B cell (primary cell): ENCODE measurements around the gene WFDC1. TPM values are rescaled to one million over a fixed set of nuclear protein-coding genes. Genes with fewer than 3 reads are reported as not detected.

Source experiments
- ATAC-seq: fragments of 200-7000 bp; cut with Tn5 transposase; one replicate; pipeline ENCODE4 v1.10.0; 2021; ENCODE audit warnings: low read depth, mild to moderate bottlenecking, moderate number of reproducible peaks, moderate library complexity
- CTCF ChIA-PET: fragments of 350-600 bp; sonication (Branson Sonifier 250); formaldehyde crosslinking; loops from one replicate; lab custom pipeline; 2021; ENCODE audit warnings: antibody characterized with exemption, inconsistent platforms; lab: Charles Lee
- POLR2A ChIA-PET: fragments of 350-600 bp; sonication (Branson Sonifier 250); formaldehyde crosslinking; loops from one replicate; lab custom pipeline; 2021; ENCODE audit warnings: antibody characterized with exemption; lab: Charles Lee
- DNase-seq: peaks from one replicate; pipeline ENCODE4 v3.0.0; 2013
- H2AFZ ChIP-seq: 2 replicates; pipeline ENCODE4 v1.6.1; 2012; ENCODE audit warnings: mild to moderate bottlenecking, low read depth, low read length; ENCODE audit not compliant: insufficient read depth, poor library complexity, severe bottlenecking
- H3K27ac ChIP-seq, 2 donors: 1 replicate in 1 of 2; 2 replicates in 1 of 2; pipeline ENCODE4 v1.5.1; 2012 to 2013; ENCODE audit warnings: low read length in 2 of 2, mild to moderate bottlenecking in 2 of 2, moderate library complexity in 1 of 2
- H3K27me3 ChIP-seq, 4 experiments: fragments of 200-600 bp in 1 of 4; sonication (generic) in 1 of 4; replicated peaks in 1 of 4; 1 replicate in 2 of 4; 2 replicates in 2 of 4; pipeline versions ENCODE4 v1.6.1 to v1.7.0; 2013 to 2016; ENCODE audit warnings: low read length in 3 of 4, mild to moderate bottlenecking in 2 of 4, mixed read lengths in 1 of 4, moderate library complexity in 1 of 4; ENCODE audit not compliant: insufficient read depth in 4 of 4, control insufficient read depth in 3 of 4; ENCODE audit errors: control extremely low read depth in 1 of 4
- H3K36me3 ChIP-seq, 2 experiments: replicated peaks in 1 of 2; 1 replicate in 1 of 2; 2 replicates in 1 of 2; pipeline versions ENCODE4 v1.6.1 to v1.7.1; 2013; ENCODE audit warnings: low read length in 1 of 2; ENCODE audit not compliant: insufficient read depth in 2 of 2, control insufficient read depth in 1 of 2; ENCODE audit errors: control extremely low read depth in 1 of 2, extremely low read depth in 1 of 2
- H3K4me1 ChIP-seq, 2 donors: fragments of 200-600 bp in 1 of 2; sonication (generic) in 1 of 2; 1 replicate in 1 of 2; 2 replicates in 1 of 2; pipeline versions ENCODE4 v1.5.1 to v1.6.1; 2013 to 2017; ENCODE audit warnings: low read length in 2 of 2; ENCODE audit not compliant: control insufficient read depth in 2 of 2, insufficient read depth in 2 of 2
- H3K4me2 ChIP-seq: replicated peaks from 2 replicates; pipeline ENCODE3; 2012; ENCODE audit warnings: mild to moderate bottlenecking, low read depth, low read length; ENCODE audit not compliant: poor library complexity, severe bottlenecking
- H3K4me3 ChIP-seq, 5 experiments: fragments of 200-600 bp in 1 of 5; sonication (generic) in 1 of 5; 1 replicate in 3 of 5; 2 replicates in 2 of 5; pipeline versions ENCODE4 v1.5.1 to v1.7.0; 2011 to 2016; ENCODE audit warnings: low read length in 4 of 5, mild to moderate bottlenecking in 4 of 5, low read depth in 2 of 5, control low read depth in 1 of 5, moderate library complexity in 1 of 5; ENCODE audit not compliant: insufficient read depth in 1 of 5; ENCODE audit errors: control extremely low read depth in 1 of 5, extremely low read depth in 1 of 5
- H3K79me2 ChIP-seq: fragments of 200-600 bp; sonication (generic); one replicate; pipeline ENCODE4 v1.6.0; 2016; ENCODE audit warnings: low read length; ENCODE audit not compliant: control insufficient read depth, insufficient read depth
- H3K9ac ChIP-seq: fragments of 200-600 bp; sonication (generic); 2 replicates; pipeline ENCODE4 v1.6.1; 2017; ENCODE audit warnings: mild to moderate bottlenecking, low read length, moderate library complexity
- H3K9me3 ChIP-seq, 3 donors: one replicate each; pipeline versions ENCODE4 v1.6.1 to v1.7.1; 2013; ENCODE audit warnings: low read length in 2 of 3; ENCODE audit not compliant: control insufficient read depth in 2 of 3, insufficient read depth in 1 of 3; ENCODE audit errors: control extremely low read depth in 1 of 3
- H4K20me1 ChIP-seq: 2 replicates; pipeline ENCODE4 v1.6.0; 2012; ENCODE audit warnings: mild to moderate bottlenecking, low read length; ENCODE audit not compliant: insufficient read depth, control insufficient read depth, poor library complexity, severe bottlenecking
- H3K27ac Mint-ChIP-seq: one replicate; pipeline ENCODE4 v1.8.0; 2021; ENCODE audit warnings: mixed read lengths
- H3K27me3 Mint-ChIP-seq: one replicate; pipeline ENCODE4 v1.8.0; 2021; ENCODE audit warnings: mixed read lengths
- H3K4me1 Mint-ChIP-seq: one replicate; pipeline ENCODE4 v1.8.0; 2021; ENCODE audit warnings: mixed read lengths
- H3K4me3 Mint-ChIP-seq: one replicate; pipeline ENCODE4 v1.8.0; 2021; ENCODE audit warnings: mixed read lengths
- H3K9me3 Mint-ChIP-seq: one replicate; pipeline ENCODE4 v1.8.0; 2022; ENCODE audit warnings: mixed read lengths; ENCODE audit not compliant: insufficient read depth
- EZH2 ChIP-seq: IDR thresholded peaks from 2 replicates; pipeline ENCODE4 v1.6.1; 2012; ENCODE audit warnings: borderline replicate concordance, low read depth, mild to moderate bottlenecking, moderate library complexity, low read length; ENCODE audit not compliant: insufficient read depth, poor library complexity, severe bottlenecking
- WGBS: methylation state at CpG from one replicate; pipeline ENCODE4 v1.1.5; 2013; ENCODE audit warnings: missing lambda C conversion rate; ENCODE audit not compliant: insufficient coverage; 5-methylcytosine and 5-hydroxymethylcytosine counted together
- intact Hi-C: fragments of 100-400 bp; cut with micrococcal nuclease; formaldehyde crosslinking; loops from one replicate; pipeline ENCODE4 v1.10.0; 2022
- polyA plus RNA-seq: library from polyadenylated mRNA; depleted of rRNA; stranded (reverse); fragments of >200 nt; gene quantifications from 2 replicates; pipeline ENCODE4 v1.2.3, GENCODE V29; 2012
- total RNA-seq, 2 donors: library from RNA; stranded (reverse); fragments of 120-200 nt in 1 of 2; gene quantifications; 1 replicate in 1 of 2; 2 replicates in 1 of 2; pipeline versions ENCODE4 v1.2.3 to v1.2.4, GENCODE V29; 2013 to 2022
- TF ChIP-seq, protein P1 (sequence below): fragments of 200-600 bp; IDR thresholded peaks from one replicate; pipeline ENCODE4 v1.8.0; 2022; ENCODE audit warnings: antibody characterized with exemption, mild to moderate bottlenecking

Gene WFDC1
- total and polyA plus RNA-seq, 2 donors (not counting 1 experiment from before 2014, with no cell fraction given): not detected

- DNase-seq (no peak), ATAC-seq (no peak)
- no peak overlapping the region for H3K4me3 ChIP-seq
- no peak for TF ChIP-seq EZH2
- TF ChIP-seq, protein P1, sequence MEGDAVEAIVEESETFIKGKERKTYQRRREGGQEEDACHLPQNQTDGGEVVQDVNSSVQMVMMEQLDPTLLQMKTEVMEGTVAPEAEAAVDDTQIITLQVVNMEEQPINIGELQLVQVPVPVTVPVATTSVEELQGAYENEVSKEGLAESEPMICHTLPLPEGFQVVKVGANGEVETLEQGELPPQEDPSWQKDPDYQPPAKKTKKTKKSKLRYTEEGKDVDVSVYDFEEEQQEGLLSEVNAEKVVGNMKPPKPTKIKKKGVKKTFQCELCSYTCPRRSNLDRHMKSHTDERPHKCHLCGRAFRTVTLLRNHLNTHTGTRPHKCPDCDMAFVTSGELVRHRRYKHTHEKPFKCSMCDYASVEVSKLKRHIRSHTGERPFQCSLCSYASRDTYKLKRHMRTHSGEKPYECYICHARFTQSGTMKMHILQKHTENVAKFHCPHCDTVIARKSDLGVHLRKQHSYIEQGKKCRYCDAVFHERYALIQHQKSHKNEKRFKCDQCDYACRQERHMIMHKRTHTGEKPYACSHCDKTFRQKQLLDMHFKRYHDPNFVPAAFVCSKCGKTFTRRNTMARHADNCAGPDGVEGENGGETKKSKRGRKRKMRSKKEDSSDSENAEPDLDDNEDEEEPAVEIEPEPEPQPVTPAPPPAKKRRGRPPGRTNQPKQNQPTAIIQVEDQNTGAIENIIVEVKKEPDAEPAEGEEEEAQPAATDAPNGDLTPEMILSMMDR: no peak
- H4K20me1 ChIP-seq: no peaks in the 10 kb centered on the region
- no peak overlapping the region for H2AFZ ChIP-seq
- no peaks in the 10 kb centered on the region for H3K79me2 ChIP-seq
- no peak overlapping the region for H3K4me2 ChIP-seq
- POLR2A ChIA-PET: no interaction called here
- H3K4me3 Mint-ChIP-seq: no peak overlapping the region
- intact Hi-C loops: no loop called here
- no peaks in the 10 kb centered on the region for H3K9me3 ChIP-seq
- H3K27me3 ChIP-seq: peaks cover 0 to 2% (median 0%) of the 10 kb centered on the region in 4 experiments
- H3K27me3 Mint-ChIP-seq: peaks cover 22% of the 10 kb centered on the region
- 88% methylated on average over 6 of the region's 6 CpGs for WGBS
- H3K36me3 ChIP-seq: no peaks in the 10 kb centered on the region
- no peak overlapping the region for H3K27ac Mint-ChIP-seq
- no peaks in the 10 kb centered on the region for H3K9me3 Mint-ChIP-seq
- H3K4me1 ChIP-seq: no peaks in the 10 kb centered on the region
- H3K4me1 Mint-ChIP-seq: no peaks in the 10 kb centered on the region
- no peak overlapping the region for H3K9ac ChIP-seq
- CTCF ChIA-PET: no interaction called here
- H3K27ac ChIP-seq: no peak overlapping the region
Measured at GRCh38 chr16:84354306-84354705, 59.6 kb downstream of the WFDC1 start.

DNA sequence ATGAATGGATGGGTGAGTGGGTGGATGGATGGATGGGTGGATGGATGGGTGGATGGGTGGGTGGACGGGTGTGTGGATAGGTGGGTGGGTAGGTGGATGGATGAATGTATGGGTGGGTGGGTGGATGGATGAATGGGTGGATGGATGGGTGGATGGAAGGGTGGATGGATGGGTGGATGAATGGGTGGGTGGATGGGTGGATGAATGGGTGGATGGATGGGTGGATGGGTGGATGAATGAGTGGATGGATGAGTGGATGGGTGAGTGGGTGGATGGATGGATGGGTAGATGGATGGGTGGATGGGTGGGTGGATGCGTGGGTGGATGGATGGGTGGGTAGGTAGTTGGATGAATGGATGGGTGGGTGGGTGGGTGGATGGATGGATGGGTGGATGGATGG is 60.5 kb downstream of the WFDC1 start:
- intact Hi-C loops: no loop called here
- POLR2A ChIA-PET: no interaction called here
- ATAC-seq: no peak

More for the DNA sequence above, 60.5 kb downstream of the WFDC1 start:
- no peaks in the 10 kb centered on the region for H3K9me3 Mint-ChIP-seq
- no peak overlapping the region for H3K9ac ChIP-seq
- H3K4me1 ChIP-seq: no peaks in the 10 kb centered on the region
- H4K20me1 ChIP-seq: no peaks in the 10 kb centered on the region
- DNase-seq: no peak
- no peaks in the 10 kb centered on the region for H3K36me3 ChIP-seq
- H3K4me3 Mint-ChIP-seq: no peak overlapping the region
- no peak overlapping the region for H3K27ac ChIP-seq
- CTCF ChIA-PET: no interaction called here
- no peak overlapping the region for H3K27ac Mint-ChIP-seq
- H2AFZ ChIP-seq: no peak overlapping the region
- no peaks in the 10 kb centered on the region for H3K9me3 ChIP-seq
- no peak overlapping the region for H3K4me2 ChIP-seq
- WGBS: 72% methylated on average over 1 of the region's 2 CpGs
- H3K27me3 ChIP-seq: peaks cover 0 to 2% (median 0%) of the 10 kb centered on the region in 4 experiments
- TF ChIP-seq, protein P1: no peak
- no peak for TF ChIP-seq EZH2
- H3K27me3 Mint-ChIP-seq: peaks cover 17% of the 10 kb centered on the region
- H3K4me1 Mint-ChIP-seq: no peaks in the 10 kb centered on the region
- no peaks in the 10 kb centered on the region for H3K79me2 ChIP-seq
- no peak overlapping the region for H3K4me3 ChIP-seq
